ENCODE data around the gene NAV2.

GRCh38 chr11:19690885-19691284, 21.8 kb upstream of the NAV2 start:
- TF ChIP-seq EZH2 (IDR thresholded peaks at IDR 0.05) (no peak), POLR2AphosphoS5 (IDR thresholded peaks at IDR 0.05; ENCODE audit: borderline replicate concordance, low read depth, low read length) (no peak)

All from SK-N-MC (cell line).